SK-N-MC (cell line): ENCODE data around the gene ZNF189.

Source experiments
- EZH2 ChIP-seq: fragments of 200-600 bp; sonication (generic); IDR thresholded peaks from one replicate; pipeline ENCODE4 v1.6.1; 2017; ENCODE audit warnings: antibody characterized with exemption
- FOXP2 ChIP-seq: optimal IDR thresholded peaks from 2 replicates; pipeline ENCODE3; 2011; ENCODE audit warnings: mild to moderate bottlenecking, moderate library complexity; ENCODE audit not compliant: insufficient read depth; ENCODE audit errors: extremely low read length, control extremely low read depth
- POLR2AphosphoS5 ChIP-seq: IDR thresholded peaks from 2 replicates; pipeline ENCODE4 v1.6.1; 2012; ENCODE audit warnings: mild to moderate bottlenecking, low read depth, low read length, borderline replicate concordance

DNA sequence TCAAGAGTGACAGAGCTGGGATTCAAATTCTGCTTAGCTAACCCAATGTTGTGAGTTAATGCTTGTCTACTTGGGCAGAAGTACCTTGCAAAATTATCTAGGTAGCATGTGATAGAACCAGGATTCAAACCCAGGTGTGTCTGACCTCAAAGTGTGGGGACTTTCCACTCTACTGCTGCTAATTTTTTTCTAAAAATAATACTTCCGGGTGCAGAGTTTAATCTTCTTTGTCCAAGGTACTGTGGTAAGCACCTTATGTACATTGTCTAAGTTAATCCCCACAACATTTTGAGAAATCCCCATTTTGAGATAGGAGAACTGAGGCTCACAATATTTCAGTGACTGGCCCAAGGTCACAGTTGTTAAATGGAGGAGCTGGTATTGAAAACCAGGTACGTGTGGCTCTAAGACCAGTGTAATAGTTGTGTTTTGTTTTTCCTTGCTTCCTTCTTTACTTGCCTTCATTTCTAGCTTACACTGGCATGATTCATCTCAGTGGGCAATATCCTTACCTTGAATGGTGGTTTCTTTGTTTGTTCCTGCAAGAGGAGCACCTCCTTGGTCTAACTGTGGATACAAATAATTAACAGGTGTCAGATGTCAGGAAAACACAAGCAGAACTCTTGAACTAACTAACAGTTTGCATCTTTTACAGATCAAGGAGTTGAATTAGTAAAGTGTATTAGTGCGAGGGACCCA lies 29.5 kb downstream of the ZNF189 start:
- no peak for TF ChIP-seq POLR2AphosphoS5
- no peak for TF ChIP-seq EZH2
- TF ChIP-seq FOXP2, result no peak
